K562 (cell line): Measurements from ENCODE around the gene SLC35F5. TPM values are rescaled to one million over a fixed set of nuclear protein-coding genes. Genes with fewer than 3 reads are reported as not detected.

Experiments used
- MGA ChIP-seq: fragments of 450-650 bp; IDR thresholded peaks from 2 replicates; pipeline ENCODE4 v1.6.1; 2016; ENCODE audit warnings: mild to moderate bottlenecking, moderate library complexity
- MLLT1 ChIP-seq, 2 experiments: fragments of 450-650 bp; IDR thresholded peaks; 2 replicates each; pipeline ENCODE4 v1.6.1; 2016
- NFIC ChIP-seq: fragments of 450-650 bp; IDR thresholded peaks from 2 replicates; pipeline ENCODE4 v1.6.1; 2017; ENCODE audit warnings: mild to moderate bottlenecking, inconsistent platforms
- PURB ChIP-seq: sonication (generic); formaldehyde crosslinking; IDR thresholded peaks from 2 replicates; pipeline ENCODE4 v1.9.0; 2021; ENCODE audit warnings: low read depth, mild to moderate bottlenecking, missing genetic modification reagents
- REST ChIP-seq, 2 experiments: fragments of 450-650 bp; formaldehyde crosslinking in 1 of 2; IDR thresholded peaks; 2 replicates each; pipeline versions ENCODE4 v1.4.0 to v1.6.1; 2014 to 2020; ENCODE audit warnings: mild to moderate bottlenecking in 2 of 2, borderline replicate concordance in 1 of 2, low read depth in 1 of 2
- polyA plus RNA-seq, 8 experiments: library from polyadenylated mRNA; depleted of rRNA in 4 of 8; stranded (reverse) in 5 of 8; unstranded in 3 of 8; fragments of >200 nt; fragmentation: Nextera tagmentation in 2 of 8; fragmentation: Illumina TruSeq in 1 of 8; extraction: Ambion mirVana in 2 of 8; extraction: Trizol in 1 of 8; gene quantifications; 2 replicates each; pipeline versions ENCODE4 v1.2.1 to v1.2.3, GENCODE V29; 2011 to 2014; ENCODE audit warnings: inconsistent platforms in 1 of 8, missing spikeins in 1 of 8
- total RNA-seq, 7 experiments: library from RNA; depleted of rRNA in 6 of 7; stranded (reverse); fragments of >200 nt in 6 of 7; fragmentation: Illumina TruSeq in 2 of 7; extraction: Trizol in 2 of 7; gene quantifications; 2 replicates each; pipeline versions ENCODE4 v1.2.1 to v1.2.3, GENCODE V29; 2011 to 2021; ENCODE audit warnings: low replicate concordance in 1 of 7

SLC35F5 gene
- total and polyA plus RNA-seq, 9 of the 15 experiments (the other 6 are each of a cell fraction or from before 2014, with no cell fraction given): 4.9 to 50.7 (median 30.5) TPM

GRCh38 chr2:113720167-113720566 lies 36.3 kb downstream of the SLC35F5 start (continued):
- 0 out of 2 replicates have a peak, but pooled peaks have one; percentile 10 for TF ChIP-seq REST (IDR thresholded peaks at IDR 0.05; ENCODE audit: borderline replicate concordance)
- TF ChIP-seq REST (CRISPR knock-in tag; IDR thresholded peaks at IDR 0.05; ENCODE audit: low read depth): no peak
- TF ChIP-seq MLLT1 (IDR thresholded peaks at IDR 0.05): no peak
- TF ChIP-seq NFIC: no peak
- no peak for TF ChIP-seq PURB (CRISPR knock-in tag)
- TF ChIP-seq MGA: no peak
